WI38 (cell line): ENCODE results near the gene ATP2C2.

Experiments used
- H3K4me3 ChIP-seq: 2 replicates; pipeline ENCODE4 v1.5.1; 2011; ENCODE audit warnings: low read depth, mild to moderate bottlenecking, control low read depth, low read length
- TF ChIP-seq, protein P1 (sequence below): IDR thresholded peaks from 2 replicates; pipeline ENCODE4 v1.5.1; 2012; ENCODE audit warnings: low read depth, mild to moderate bottlenecking, control low read depth, low read length

The ATP2C2 gene

DNA sequence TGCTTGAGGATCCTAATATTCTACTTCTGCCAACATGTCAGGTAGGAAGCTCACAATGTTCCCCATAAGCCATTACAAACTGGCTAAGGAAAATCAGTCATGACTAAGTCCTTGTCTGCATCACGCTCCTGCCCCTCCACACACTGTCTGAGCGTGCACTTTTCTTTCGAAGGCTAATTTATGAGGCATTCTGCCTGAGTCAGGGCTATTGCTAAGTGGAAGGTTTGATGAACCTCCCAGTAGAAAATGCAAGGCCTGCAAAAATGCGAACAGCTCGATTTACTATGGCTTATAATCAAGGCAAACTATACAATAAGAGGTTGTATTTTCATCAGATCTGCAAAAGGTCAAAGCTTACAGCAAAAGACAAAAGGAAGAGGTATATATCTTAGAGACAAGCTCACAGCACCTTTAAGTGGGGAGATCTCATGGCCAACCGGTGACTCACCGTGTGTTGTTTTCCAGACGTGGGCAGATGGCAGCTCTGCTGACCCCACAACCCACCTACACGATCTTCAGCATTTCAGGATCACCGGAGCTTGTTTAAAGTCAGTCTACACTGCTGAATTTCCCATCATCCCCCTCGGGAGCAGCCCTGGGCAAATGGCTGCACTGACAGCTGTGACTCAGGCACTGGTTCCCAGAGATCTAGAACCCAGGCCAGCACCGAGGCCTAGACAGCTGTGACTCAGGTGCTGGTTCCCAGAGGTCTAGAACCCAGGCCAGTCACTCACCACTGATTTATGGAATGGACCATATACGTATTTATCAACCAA, 110.0 kb downstream of the ATP2C2 start:
- TF ChIP-seq, protein P1, sequence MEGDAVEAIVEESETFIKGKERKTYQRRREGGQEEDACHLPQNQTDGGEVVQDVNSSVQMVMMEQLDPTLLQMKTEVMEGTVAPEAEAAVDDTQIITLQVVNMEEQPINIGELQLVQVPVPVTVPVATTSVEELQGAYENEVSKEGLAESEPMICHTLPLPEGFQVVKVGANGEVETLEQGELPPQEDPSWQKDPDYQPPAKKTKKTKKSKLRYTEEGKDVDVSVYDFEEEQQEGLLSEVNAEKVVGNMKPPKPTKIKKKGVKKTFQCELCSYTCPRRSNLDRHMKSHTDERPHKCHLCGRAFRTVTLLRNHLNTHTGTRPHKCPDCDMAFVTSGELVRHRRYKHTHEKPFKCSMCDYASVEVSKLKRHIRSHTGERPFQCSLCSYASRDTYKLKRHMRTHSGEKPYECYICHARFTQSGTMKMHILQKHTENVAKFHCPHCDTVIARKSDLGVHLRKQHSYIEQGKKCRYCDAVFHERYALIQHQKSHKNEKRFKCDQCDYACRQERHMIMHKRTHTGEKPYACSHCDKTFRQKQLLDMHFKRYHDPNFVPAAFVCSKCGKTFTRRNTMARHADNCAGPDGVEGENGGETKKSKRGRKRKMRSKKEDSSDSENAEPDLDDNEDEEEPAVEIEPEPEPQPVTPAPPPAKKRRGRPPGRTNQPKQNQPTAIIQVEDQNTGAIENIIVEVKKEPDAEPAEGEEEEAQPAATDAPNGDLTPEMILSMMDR, result no peak
- no peak overlapping the region for H3K4me3 ChIP-seq

DNA sequence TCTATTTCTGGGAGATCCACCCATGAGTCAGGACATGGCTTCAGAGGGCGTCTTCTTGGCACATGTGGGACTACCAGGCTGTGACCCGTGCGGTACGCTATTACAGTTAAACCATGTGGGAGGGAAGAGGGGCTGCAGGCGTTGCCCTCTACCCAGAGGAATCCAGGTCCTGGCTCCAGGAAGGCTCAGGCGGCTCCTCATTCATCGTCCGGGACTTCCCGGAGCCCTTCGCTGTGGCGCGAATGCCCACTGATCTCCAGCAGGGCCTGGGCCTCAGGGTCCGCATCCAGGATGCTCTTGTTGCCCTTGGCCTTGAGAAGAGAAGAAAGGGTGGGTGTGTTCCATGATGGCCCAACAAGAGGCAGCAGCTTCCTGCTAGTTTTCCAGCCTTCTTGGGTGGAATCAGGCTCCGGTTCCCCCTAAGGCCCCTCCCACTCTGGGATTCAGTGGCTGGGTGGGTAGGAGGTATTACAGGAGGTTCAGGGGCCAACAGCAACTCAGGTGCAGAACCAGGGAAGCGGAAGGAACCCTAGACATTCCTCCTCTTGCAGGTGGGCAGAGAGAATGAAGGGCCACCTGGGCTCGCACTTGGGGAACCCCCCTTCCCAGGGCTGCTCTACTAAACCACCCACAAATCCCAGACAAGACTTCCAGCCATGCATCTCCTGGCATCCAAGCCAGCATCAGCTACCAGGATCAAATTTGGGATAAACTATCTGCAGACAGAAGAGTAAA, 111.5 kb downstream of the ATP2C2 start:
- TF ChIP-seq, protein P1, result no peak
- H3K4me3 ChIP-seq, result no peak overlapping the region

DNA sequence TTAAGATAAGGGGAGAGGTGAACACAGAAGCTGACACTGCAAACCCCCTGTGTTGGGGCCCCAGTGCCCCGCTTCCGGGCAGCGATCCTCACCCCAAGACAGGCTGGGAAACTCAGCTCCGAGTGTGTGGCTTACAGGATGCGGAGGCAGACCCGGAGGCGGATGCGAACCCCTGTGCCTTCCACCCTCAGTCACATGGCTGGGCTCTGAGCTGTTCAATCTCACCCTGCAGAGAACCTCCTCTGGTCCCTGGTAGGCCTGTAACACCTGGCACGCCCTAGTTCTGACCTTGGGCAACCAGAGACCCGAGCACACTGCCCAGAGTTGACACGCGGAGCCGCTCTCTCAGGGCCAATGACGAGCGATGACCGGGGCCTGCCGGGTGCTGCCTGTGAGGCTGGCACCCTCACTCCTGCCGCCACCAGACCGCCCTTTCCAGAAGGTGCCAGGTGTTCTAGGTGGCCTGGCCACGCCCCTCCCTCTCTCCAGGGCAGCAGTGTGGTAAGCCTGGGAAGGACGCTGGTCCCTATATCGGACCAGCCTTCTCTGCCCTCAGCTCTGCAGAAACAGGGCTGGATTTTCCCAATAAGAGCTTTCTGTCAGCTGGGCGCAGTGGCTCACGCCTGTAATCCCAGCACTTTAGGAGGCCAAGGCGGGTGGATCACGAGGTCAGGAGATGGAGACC, 112.9 kb downstream of the ATP2C2 start:
- H3K4me3 ChIP-seq, result no peak overlapping the region
- TF ChIP-seq, protein P1, result no peak

DNA sequence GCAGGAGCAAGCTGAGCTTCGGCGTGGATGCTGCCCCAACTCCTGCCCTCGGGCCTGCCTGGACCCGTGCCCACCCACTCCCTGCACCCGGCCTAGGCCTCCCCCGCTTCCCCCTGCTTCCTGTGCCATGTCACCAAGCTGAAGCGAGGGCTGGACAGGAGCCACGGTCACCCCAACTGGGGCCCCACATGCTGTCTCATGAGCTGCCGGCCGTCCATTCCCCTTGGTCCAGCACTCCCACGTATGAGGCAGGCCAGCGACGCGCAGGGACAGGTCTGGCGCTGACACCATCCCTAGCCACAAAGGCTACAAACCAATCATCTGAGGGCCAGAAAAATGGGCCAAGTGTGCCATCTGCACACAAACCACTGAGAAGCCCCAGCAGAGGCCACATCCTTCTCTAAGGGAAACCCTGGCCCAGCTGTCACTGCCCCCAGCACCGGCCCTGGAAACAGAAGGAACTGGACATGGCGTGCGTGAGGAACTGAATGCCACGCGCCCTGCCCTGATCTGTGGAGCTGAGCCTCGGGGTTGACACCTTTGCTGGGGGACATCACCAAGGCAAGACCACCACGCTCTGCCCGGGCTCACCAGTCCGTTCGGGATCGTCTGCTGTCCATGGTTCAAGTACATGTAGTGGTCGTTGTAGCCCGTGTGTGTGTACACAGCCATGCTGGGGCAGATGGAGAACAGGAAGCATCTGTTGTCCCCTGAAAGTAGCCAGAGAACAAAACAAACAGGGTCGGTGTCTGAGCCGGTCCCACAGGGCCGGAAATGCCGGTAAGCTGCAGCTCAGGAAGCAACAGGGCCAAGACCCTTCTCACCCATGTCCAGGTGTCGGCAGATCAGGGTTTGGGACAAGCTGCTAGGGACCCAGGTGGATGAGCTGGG, 113.9 kb downstream of the ATP2C2 start:
- H3K4me3 ChIP-seq, result no peak overlapping the region

DNA sequence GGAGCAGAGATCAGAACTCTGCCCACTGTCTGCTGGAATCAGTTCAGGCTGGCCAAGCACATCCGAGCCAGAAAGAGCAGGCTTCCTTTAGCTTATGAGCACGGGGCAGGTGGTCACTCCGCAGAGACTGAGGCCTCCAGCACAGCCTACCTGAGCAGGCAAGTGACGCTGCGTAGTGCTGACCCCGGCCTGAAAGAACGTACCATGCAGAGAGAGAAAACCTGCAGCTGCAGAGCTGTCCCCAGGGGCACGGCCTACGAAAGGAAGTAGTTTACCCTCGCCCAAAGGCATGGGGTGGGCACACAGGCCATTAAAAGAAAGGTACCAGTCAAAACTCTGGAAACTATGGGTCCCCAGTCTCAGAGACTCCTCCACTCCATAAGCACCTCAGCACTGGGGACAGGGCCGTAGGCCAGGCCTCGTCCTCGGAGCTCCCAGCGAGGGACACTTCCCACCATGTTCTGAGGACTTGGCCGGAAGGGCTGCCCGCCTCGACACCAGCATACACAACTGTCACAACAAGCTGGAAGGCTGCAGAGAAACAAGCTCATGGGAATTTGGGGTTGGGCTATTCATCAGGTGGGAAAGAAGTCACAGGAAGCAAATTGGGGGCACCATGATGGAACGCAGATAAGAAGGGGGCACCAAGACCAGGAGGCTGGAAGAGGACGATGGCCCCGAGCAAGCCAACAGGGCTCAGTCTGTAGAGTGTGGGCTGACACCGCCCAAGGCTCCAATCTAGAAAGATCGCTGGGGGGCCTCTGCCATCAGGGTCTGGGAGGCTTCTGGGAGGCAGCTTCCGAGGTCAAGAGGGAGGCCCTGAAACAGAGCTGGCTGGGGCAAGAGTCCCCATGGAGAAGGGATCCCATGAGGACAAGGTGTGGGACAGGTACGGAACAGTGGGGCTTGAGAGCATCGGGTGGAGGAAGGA, 114.9 kb downstream of the ATP2C2 start:
- TF ChIP-seq, protein P1, result no peak
- no peak overlapping the region for H3K4me3 ChIP-seq

More for the DNA sequence above, 113.9 kb downstream of the ATP2C2 start:
- TF ChIP-seq, protein P1, result no peak

DNA sequence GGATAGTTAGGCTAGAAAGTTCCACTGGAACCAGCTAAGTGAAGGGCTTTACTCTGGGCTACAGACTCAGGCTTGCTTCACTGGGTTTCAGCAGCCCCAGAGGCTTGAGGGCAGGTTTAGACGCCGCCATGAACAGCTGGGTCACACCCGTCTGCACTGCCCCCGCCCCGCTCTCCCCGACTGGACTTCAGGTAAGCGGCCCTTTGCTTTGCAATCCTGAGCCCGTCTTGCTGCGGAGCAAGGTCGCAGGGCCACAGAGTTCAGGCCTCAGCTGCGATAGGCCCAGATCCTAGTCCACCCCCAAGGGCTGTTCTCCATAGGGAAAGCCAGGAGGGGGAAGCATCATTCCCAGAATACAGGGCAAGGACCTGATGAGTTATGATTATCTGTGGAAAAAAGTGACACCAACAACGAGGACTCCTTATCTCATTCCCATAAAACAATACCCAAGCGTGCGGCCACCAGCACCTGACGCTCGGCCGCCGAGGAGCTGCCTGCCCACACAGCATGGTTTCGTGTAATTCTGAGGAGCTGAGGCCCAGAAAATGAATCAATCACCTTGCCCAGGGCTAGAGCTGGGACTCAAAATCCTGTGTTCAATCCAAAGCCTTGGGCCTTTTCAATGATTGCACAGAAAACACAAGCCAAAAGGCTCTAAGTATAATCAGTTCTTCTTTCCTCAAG, 115.7 kb downstream of the ATP2C2 start:
- H3K4me3 ChIP-seq, result no peak overlapping the region
- TF ChIP-seq, protein P1, result no peak
